GM20000 (cell line): Measurements from ENCODE around the gene NR2E3.

Source experiments
- DNase-seq: peaks from one replicate; pipeline ENCODE4 v3.0.0; 2012; ENCODE audit warnings: low spot score
- CTCF ChIP-seq: IDR thresholded peaks from 2 replicates; pipeline ENCODE4 v1.5.1; 2012; ENCODE audit warnings: mild to moderate bottlenecking, control low read depth; ENCODE audit errors: extremely low read depth, missing control alignments

The NR2E3 gene

GRCh38 chr15:71811036-71811736, 832 bp downstream of the NR2E3 start:
- TF ChIP-seq CTCF: no peak
- DNase-seq: no peak

- no peak for DNase-seq
- no peak for TF ChIP-seq CTCF
These were observed 1.7 kb downstream of the NR2E3 start for GRCh38 chr15:71811752-71812735.

- TF ChIP-seq CTCF: no peak
These were observed 2.8 kb downstream of the NR2E3 start for GRCh38 chr15:71812966-71813722.

GRCh38 chr15:71813723-71814470, 3.5 kb downstream of the NR2E3 start:
- TF ChIP-seq CTCF: no peak
- no peak for DNase-seq

More at GRCh38 chr15:71812966-71813722, 2.8 kb downstream of the NR2E3 start:
- no peak for DNase-seq

- no peak for DNase-seq
- no peak for TF ChIP-seq CTCF
These were observed 4.9 kb downstream of the NR2E3 start for GRCh38 chr15:71815301-71815700.

GRCh38 chr15:71817351-71817750, 7.0 kb downstream of the NR2E3 start:
- no peak for TF ChIP-seq CTCF
- DNase-seq: no peak
